Liver (tissue), 3 donors: ENCODE results near the gene ST3GAL3.

Source experiments
- EGR1 ChIP-seq, 2 donors: IDR thresholded peaks; 2 replicates each; pipeline ENCODE4 v1.6.1; 2016 to 2018; ENCODE audit warnings: antibody characterized with exemption in 2 of 2, low read depth in 2 of 2
- FOXA1 ChIP-seq: IDR thresholded peaks from 2 replicates; pipeline ENCODE4 v1.6.1; 2016; ENCODE audit warnings: antibody characterized with exemption
- FOXA2 ChIP-seq: IDR thresholded peaks from 2 replicates; pipeline ENCODE4 v1.6.1; 2016; ENCODE audit warnings: antibody characterized with exemption
- GABPA ChIP-seq, 2 donors: IDR thresholded peaks in 1 of 2; conservative IDR thresholded peaks in 1 of 2; 2 replicates each; pipeline ENCODE4 v1.6.1; 2016; ENCODE audit warnings: antibody characterized with exemption in 2 of 2, mild to moderate bottlenecking in 1 of 2, moderate library complexity in 1 of 2
- JUND ChIP-seq, 2 donors: IDR thresholded peaks; 2 replicates each; pipeline ENCODE4 v1.6.1; 2016; ENCODE audit warnings: antibody characterized with exemption in 2 of 2
- RAD21 ChIP-seq, 2 donors: IDR thresholded peaks; 2 replicates each; pipeline ENCODE4 v1.6.1; 2016; ENCODE audit warnings: antibody characterized with exemption in 2 of 2, mild to moderate bottlenecking in 2 of 2
- RXRA ChIP-seq, 2 donors: IDR thresholded peaks; 2 replicates each; pipeline ENCODE4 v1.6.1; 2017 to 2018; ENCODE audit warnings: antibody characterized with exemption in 2 of 2, mild to moderate bottlenecking in 1 of 2
- SP1 ChIP-seq: IDR thresholded peaks from 2 replicates; pipeline ENCODE4 v1.6.1; 2018; ENCODE audit warnings: antibody characterized with exemption, mild to moderate bottlenecking
- TAF1 ChIP-seq: conservative IDR thresholded peaks from 2 replicates; pipeline ENCODE4 v1.6.1; 2016; ENCODE audit warnings: antibody characterized with exemption, mild to moderate bottlenecking
- YY1 ChIP-seq: IDR thresholded peaks from 2 replicates; pipeline ENCODE4 v1.6.1; 2016; ENCODE audit warnings: antibody characterized with exemption, mild to moderate bottlenecking
- TF ChIP-seq, protein P1 (sequence below): IDR thresholded peaks from 2 replicates; pipeline ENCODE4 v1.6.1; 2016; ENCODE audit warnings: antibody characterized with exemption, mild to moderate bottlenecking
- TF ChIP-seq, protein P2 (sequence below): fragments of 150-350 bp; IDR thresholded peaks from 2 replicates; pipeline ENCODE4 v1.5.1; 2017; ENCODE audit warnings: improper control_type of control experiment, low read depth, low read length; ENCODE audit not compliant: missing input control
- TF ChIP-seq, protein P3 (sequence below): IDR thresholded peaks from 2 replicates; pipeline ENCODE4 v1.6.1; 2016; ENCODE audit warnings: antibody characterized with exemption
- TF ChIP-seq, protein P4 (sequence below): IDR thresholded peaks from 2 replicates; pipeline ENCODE4 v1.6.1; 2016; ENCODE audit warnings: antibody characterized with exemption
- donor health status: healthy.
- donor health status: healthy.

GRCh38 chr1:43954036-43954435, 246.7 kb downstream of the ST3GAL3 start:
- TF ChIP-seq, protein P1, sequence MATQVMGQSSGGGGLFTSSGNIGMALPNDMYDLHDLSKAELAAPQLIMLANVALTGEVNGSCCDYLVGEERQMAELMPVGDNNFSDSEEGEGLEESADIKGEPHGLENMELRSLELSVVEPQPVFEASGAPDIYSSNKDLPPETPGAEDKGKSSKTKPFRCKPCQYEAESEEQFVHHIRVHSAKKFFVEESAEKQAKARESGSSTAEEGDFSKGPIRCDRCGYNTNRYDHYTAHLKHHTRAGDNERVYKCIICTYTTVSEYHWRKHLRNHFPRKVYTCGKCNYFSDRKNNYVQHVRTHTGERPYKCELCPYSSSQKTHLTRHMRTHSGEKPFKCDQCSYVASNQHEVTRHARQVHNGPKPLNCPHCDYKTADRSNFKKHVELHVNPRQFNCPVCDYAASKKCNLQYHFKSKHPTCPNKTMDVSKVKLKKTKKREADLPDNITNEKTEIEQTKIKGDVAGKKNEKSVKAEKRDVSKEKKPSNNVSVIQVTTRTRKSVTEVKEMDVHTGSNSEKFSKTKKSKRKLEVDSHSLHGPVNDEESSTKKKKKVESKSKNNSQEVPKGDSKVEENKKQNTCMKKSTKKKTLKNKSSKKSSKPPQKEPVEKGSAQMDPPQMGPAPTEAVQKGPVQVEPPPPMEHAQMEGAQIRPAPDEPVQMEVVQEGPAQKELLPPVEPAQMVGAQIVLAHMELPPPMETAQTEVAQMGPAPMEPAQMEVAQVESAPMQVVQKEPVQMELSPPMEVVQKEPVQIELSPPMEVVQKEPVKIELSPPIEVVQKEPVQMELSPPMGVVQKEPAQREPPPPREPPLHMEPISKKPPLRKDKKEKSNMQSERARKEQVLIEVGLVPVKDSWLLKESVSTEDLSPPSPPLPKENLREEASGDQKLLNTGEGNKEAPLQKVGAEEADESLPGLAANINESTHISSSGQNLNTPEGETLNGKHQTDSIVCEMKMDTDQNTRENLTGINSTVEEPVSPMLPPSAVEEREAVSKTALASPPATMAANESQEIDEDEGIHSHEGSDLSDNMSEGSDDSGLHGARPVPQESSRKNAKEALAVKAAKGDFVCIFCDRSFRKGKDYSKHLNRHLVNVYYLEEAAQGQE, result no peak
- TF ChIP-seq, protein P2, sequence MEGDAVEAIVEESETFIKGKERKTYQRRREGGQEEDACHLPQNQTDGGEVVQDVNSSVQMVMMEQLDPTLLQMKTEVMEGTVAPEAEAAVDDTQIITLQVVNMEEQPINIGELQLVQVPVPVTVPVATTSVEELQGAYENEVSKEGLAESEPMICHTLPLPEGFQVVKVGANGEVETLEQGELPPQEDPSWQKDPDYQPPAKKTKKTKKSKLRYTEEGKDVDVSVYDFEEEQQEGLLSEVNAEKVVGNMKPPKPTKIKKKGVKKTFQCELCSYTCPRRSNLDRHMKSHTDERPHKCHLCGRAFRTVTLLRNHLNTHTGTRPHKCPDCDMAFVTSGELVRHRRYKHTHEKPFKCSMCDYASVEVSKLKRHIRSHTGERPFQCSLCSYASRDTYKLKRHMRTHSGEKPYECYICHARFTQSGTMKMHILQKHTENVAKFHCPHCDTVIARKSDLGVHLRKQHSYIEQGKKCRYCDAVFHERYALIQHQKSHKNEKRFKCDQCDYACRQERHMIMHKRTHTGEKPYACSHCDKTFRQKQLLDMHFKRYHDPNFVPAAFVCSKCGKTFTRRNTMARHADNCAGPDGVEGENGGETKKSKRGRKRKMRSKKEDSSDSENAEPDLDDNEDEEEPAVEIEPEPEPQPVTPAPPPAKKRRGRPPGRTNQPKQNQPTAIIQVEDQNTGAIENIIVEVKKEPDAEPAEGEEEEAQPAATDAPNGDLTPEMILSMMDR, result no peak
- no peak for TF ChIP-seq RAD21 (IDR thresholded peaks at IDR 0.05)
- TF ChIP-seq YY1, result no peak
- TF ChIP-seq, protein P3, sequence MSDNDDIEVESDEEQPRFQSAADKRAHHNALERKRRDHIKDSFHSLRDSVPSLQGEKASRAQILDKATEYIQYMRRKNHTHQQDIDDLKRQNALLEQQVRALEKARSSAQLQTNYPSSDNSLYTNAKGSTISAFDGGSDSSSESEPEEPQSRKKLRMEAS, result no peak
- TF ChIP-seq, protein P4, sequence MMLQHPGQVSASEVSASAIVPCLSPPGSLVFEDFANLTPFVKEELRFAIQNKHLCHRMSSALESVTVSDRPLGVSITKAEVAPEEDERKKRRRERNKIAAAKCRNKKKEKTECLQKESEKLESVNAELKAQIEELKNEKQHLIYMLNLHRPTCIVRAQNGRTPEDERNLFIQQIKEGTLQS, result no peak
- TF ChIP-seq RXRA (IDR thresholded peaks at IDR 0.05), result no peak
- TF ChIP-seq SP1, result no peak
- TF ChIP-seq TAF1, result no peak
- TF ChIP-seq JUND (IDR thresholded peaks at IDR 0.05), result no peak
- no peak for TF ChIP-seq GABPA (IDR thresholded peaks at IDR 0.05 in 1 of 2, conservative IDR thresholded peaks at IDR 0.05 in 1 of 2)
- TF ChIP-seq FOXA2, result no peak
- TF ChIP-seq EGR1 (IDR thresholded peaks at IDR 0.05; ENCODE audit: low read depth in 2 of 2), result no peak
- TF ChIP-seq FOXA1, result no peak
